ENCODE measurements around the gene ACOT11.
A peak's percentile ranks its signal among the peaks of the same experiment; 100 is the strongest.

ACOT11 gene

GRCh38 chr1:54566438-54567141 lies 18.6 kb downstream of the ACOT11 start:
- DNase-seq (ENCODE audit: low read depth in 2 of 2): no peak
- no peak for TF ChIP-seq CTCF (IDR thresholded peaks at IDR 0.05; ENCODE audit: low read depth, low read length)
- no peak overlapping the region for H3K4me3 ChIP-seq (replicated peaks in 1 of 2; ENCODE audit: low read depth in 2 of 2, low read length in 2 of 2)

- DNase-seq (ENCODE audit: low read depth in 2 of 2): peak; percentile 49 to 57
- no peak overlapping the region for H3K4me3 ChIP-seq (replicated peaks in 1 of 2; ENCODE audit: low read depth in 2 of 2, low read length in 2 of 2)
- no peak for TF ChIP-seq CTCF (IDR thresholded peaks at IDR 0.05; ENCODE audit: low read depth, low read length)
These were observed 19.9 kb downstream of the ACOT11 start for GRCh38 chr1:54567961-54568360.

- no peak for TF ChIP-seq CTCF (IDR thresholded peaks at IDR 0.05; ENCODE audit: low read depth, low read length)
- no peak overlapping the region for H3K4me3 ChIP-seq (replicated peaks in 1 of 2; ENCODE audit: low read depth in 2 of 2, low read length in 2 of 2)
- DNase-seq (ENCODE audit: low read depth in 2 of 2): peak; percentile 30 to 62
These were observed 21.3 kb downstream of the ACOT11 start for GRCh38 chr1:54569339-54569738.

GRCh38 chr1:54570161-54570560 lies 22.1 kb downstream of the ACOT11 start:
- no peak overlapping the region for H3K4me3 ChIP-seq (replicated peaks in 1 of 2; ENCODE audit: low read depth in 2 of 2, low read length in 2 of 2)
- DNase-seq (ENCODE audit: low read depth in 2 of 2): no peak
- no peak for TF ChIP-seq CTCF (IDR thresholded peaks at IDR 0.05; ENCODE audit: low read depth, low read length)

- TF ChIP-seq CTCF (IDR thresholded peaks at IDR 0.05; ENCODE audit: low read depth, low read length): no peak
- peak; percentile 25 to 29 for DNase-seq (ENCODE audit: low read depth in 2 of 2)
- H3K4me3 ChIP-seq (replicated peaks in 1 of 2; ENCODE audit: low read depth in 2 of 2, low read length in 2 of 2): no peak overlapping the region
These were observed 23.3 kb downstream of the ACOT11 start for GRCh38 chr1:54571326-54571725.

- no peak for TF ChIP-seq CTCF (IDR thresholded peaks at IDR 0.05; ENCODE audit: low read depth, low read length)
- peak; percentile 25 to 56 for DNase-seq (ENCODE audit: low read depth in 2 of 2)
- no peak overlapping the region for H3K4me3 ChIP-seq (replicated peaks in 1 of 2; ENCODE audit: low read depth in 2 of 2, low read length in 2 of 2)
These were observed 23.9 kb downstream of the ACOT11 start for GRCh38 chr1:54571803-54572541.
